H1 (cell line): ENCODE measurements around the gene PRELID2. TPM values are rescaled to one million over a fixed set of nuclear protein-coding genes. Genes with fewer than 3 reads are reported as not detected.

ENCODE experiments used
- BACH1 ChIP-seq: IDR thresholded peaks from 2 replicates; pipeline ENCODE4 v1.6.1; 2012; ENCODE audit warnings: low read length, improper control_type of control experiment
- EGR1 ChIP-seq: IDR thresholded peaks from 2 replicates; pipeline ENCODE4 v1.6.1; 2011; ENCODE audit warnings: low read depth, low read length, borderline replicate concordance
- GABPA ChIP-seq: IDR thresholded peaks from 2 replicates; pipeline ENCODE4 v1.6.1; 2011; ENCODE audit warnings: mild to moderate bottlenecking, low read length, moderate library complexity, borderline replicate concordance; ENCODE audit not compliant: insufficient read depth
- KDM4A ChIP-seq: IDR thresholded peaks from one replicate; pipeline ENCODE4 v1.7.1; 2012; ENCODE audit warnings: low read depth, mild to moderate bottlenecking, moderate library complexity, low read length, inconsistent platforms; ENCODE audit not compliant: severe bottlenecking
- KDM5A ChIP-seq: fragments of 200-600 bp; IDR thresholded peaks from 2 replicates; pipeline ENCODE4 v1.7.1; 2012; ENCODE audit warnings: mild to moderate bottlenecking, low read length, inconsistent platforms, mixed read lengths
- NRF1 ChIP-seq: IDR thresholded peaks from 2 replicates; pipeline ENCODE4 v1.6.1; 2011; ENCODE audit warnings: mild to moderate bottlenecking, low read depth, low read length, improper control_type of control experiment
- SIX5 ChIP-seq: IDR thresholded peaks from 2 replicates; pipeline ENCODE4 v1.6.1; 2011; ENCODE audit warnings: mild to moderate bottlenecking, low read depth, low read length
- SRF ChIP-seq: IDR thresholded peaks from 2 replicates; pipeline ENCODE4 v1.6.1; 2011; ENCODE audit warnings: mild to moderate bottlenecking, low read depth, low read length, moderate library complexity
- polyA plus RNA-seq, 7 experiments: library from polyadenylated mRNA; depleted of rRNA in 3 of 7; stranded (reverse) in 5 of 7; unstranded in 2 of 7; fragments of >200 nt in 5 of 7; fragments of 200-250 nt in 2 of 7; gene quantifications; 1 replicate in 5 of 7; 2 replicates in 1 of 7; 4 replicates in 1 of 7; pipeline versions ENCODE4 v1.2.1 to v1.2.3, GENCODE V29; 2011 to 2013; ENCODE audit warnings: missing spikeins in 2 of 7, mixed read lengths in 2 of 7
- total RNA-seq: library from RNA; stranded (reverse); fragmentation: NEBNext Ultra II Directional; extraction: Animal tissue kit (Norgen Biotek cat#: 25700); gene quantifications from 2 replicates; pipeline ENCODE4 v1.2.1, GENCODE V29; 2021
- TF ChIP-seq, protein P1 (sequence below): fragments of 300-600 bp; sonication (generic); IDR thresholded peaks from 2 replicates; pipeline ENCODE4 v1.7.1; 2012; ENCODE audit warnings: low read length, moderate library complexity, mild to moderate bottlenecking, inconsistent platforms; ENCODE audit not compliant: insufficient replicate concordance

PRELID2 gene
- total and polyA plus RNA-seq, 2 of the 8 experiments (the other 6 are each of a cell fraction or from before 2014, with no cell fraction given), result 2.2 to 7.8 TPM

DNA sequence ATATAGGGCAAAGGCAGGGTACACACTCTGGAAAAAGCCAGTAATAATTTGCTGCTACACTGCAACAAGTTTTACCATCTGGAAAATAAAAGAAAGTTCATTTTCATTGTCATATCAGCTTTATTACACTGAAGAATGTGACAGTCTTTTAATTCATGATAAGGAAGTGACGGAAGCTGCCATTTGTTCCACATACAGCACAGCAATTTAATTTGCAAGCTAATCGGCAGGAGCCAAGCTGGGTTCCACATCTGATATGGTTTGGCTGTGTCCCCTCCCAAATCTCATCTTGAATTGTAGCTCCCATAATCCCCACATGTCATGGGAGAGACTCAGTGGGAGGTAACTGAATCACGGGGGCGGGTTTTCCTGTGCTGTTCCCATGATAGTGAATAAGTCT, 16.5 kb downstream of the PRELID2 start (continued):
- TF ChIP-seq, protein P1, sequence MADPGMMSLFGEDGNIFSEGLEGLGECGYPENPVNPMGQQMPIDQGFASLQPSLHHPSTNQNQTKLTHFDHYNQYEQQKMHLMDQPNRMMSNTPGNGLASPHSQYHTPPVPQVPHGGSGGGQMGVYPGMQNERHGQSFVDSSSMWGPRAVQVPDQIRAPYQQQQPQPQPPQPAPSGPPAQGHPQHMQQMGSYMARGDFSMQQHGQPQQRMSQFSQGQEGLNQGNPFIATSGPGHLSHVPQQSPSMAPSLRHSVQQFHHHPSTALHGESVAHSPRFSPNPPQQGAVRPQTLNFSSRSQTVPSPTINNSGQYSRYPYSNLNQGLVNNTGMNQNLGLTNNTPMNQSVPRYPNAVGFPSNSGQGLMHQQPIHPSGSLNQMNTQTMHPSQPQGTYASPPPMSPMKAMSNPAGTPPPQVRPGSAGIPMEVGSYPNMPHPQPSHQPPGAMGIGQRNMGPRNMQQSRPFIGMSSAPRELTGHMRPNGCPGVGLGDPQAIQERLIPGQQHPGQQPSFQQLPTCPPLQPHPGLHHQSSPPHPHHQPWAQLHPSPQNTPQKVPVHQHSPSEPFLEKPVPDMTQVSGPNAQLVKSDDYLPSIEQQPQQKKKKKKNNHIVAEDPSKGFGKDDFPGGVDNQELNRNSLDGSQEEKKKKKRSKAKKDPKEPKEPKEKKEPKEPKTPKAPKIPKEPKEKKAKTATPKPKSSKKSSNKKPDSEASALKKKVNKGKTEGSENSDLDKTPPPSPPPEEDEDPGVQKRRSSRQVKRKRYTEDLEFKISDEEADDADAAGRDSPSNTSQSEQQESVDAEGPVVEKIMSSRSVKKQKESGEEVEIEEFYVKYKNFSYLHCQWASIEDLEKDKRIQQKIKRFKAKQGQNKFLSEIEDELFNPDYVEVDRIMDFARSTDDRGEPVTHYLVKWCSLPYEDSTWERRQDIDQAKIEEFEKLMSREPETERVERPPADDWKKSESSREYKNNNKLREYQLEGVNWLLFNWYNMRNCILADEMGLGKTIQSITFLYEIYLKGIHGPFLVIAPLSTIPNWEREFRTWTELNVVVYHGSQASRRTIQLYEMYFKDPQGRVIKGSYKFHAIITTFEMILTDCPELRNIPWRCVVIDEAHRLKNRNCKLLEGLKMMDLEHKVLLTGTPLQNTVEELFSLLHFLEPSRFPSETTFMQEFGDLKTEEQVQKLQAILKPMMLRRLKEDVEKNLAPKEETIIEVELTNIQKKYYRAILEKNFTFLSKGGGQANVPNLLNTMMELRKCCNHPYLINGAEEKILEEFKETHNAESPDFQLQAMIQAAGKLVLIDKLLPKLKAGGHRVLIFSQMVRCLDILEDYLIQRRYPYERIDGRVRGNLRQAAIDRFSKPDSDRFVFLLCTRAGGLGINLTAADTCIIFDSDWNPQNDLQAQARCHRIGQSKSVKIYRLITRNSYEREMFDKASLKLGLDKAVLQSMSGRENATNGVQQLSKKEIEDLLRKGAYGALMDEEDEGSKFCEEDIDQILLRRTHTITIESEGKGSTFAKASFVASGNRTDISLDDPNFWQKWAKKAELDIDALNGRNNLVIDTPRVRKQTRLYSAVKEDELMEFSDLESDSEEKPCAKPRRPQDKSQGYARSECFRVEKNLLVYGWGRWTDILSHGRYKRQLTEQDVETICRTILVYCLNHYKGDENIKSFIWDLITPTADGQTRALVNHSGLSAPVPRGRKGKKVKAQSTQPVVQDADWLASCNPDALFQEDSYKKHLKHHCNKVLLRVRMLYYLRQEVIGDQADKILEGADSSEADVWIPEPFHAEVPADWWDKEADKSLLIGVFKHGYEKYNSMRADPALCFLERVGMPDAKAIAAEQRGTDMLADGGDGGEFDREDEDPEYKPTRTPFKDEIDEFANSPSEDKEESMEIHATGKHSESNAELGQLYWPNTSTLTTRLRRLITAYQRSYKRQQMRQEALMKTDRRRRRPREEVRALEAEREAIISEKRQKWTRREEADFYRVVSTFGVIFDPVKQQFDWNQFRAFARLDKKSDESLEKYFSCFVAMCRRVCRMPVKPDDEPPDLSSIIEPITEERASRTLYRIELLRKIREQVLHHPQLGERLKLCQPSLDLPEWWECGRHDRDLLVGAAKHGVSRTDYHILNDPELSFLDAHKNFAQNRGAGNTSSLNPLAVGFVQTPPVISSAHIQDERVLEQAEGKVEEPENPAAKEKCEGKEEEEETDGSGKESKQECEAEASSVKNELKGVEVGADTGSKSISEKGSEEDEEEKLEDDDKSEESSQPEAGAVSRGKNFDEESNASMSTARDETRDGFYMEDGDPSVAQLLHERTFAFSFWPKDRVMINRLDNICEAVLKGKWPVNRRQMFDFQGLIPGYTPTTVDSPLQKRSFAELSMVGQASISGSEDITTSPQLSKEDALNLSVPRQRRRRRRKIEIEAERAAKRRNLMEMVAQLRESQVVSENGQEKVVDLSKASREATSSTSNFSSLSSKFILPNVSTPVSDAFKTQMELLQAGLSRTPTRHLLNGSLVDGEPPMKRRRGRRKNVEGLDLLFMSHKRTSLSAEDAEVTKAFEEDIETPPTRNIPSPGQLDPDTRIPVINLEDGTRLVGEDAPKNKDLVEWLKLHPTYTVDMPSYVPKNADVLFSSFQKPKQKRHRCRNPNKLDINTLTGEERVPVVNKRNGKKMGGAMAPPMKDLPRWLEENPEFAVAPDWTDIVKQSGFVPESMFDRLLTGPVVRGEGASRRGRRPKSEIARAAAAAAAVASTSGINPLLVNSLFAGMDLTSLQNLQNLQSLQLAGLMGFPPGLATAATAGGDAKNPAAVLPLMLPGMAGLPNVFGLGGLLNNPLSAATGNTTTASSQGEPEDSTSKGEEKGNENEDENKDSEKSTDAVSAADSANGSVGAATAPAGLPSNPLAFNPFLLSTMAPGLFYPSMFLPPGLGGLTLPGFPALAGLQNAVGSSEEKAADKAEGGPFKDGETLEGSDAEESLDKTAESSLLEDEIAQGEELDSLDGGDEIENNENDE, result no peak
- no peak for TF ChIP-seq SIX5
- no peak for TF ChIP-seq SRF
- TF ChIP-seq GABPA, result no peak
- TF ChIP-seq BACH1, result no peak
- no peak for TF ChIP-seq NRF1
- no peak for TF ChIP-seq EGR1
- no peak for TF ChIP-seq KDM4A
- TF ChIP-seq KDM5A, result no peak
